ENCODE results near the gene ZNF426.
A peak's percentile ranks its signal among the peaks of the same experiment; 100 is the strongest.
"Not testable (repeated sequence)": the region's sequence is repeated elsewhere in the genome, so short reads cannot be mapped to it uniquely, and the experiment has no call there.

Gene ZNF426

DNA sequence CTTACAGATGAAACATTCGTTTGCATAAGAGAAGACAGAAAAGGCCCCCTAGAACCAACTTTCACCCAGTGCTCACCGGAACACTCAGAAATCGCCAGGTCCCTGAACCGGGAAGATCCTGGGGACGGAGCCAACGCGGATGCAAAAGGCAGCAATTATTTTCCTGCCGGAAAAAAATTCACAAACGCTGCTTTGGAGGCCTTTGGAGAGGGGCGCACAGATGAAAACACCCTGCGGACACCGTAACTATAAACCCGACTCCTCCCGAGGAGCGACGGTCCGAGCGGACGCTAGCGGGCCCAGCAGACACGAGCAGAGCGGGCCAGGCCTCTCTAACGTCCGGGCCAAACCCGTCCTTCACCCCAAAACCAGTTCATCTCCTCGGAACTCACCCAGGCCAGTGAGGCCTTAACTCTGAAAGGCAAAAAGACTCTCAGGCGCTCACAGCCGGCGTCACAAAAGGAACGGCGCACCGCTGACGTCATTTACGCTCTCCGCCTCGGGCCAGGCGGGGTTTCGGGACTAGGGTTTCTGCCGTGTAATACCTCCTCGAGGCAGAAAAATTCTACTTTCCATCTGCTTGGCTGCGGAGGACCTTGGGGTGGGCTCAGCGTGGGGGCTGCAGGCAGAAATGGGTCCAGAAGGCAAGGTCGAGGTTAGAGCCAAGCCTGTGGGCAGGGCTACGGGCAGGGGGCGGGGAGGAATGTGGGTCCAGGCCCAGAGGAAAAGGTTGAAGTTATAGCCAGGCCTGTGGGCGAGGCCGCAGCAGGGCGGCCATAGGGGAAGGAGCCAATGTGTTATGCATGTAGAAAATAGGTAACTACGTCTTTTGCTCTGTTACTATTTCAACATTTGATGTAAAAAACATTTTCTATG lies at the start of gene ZNF426:
Gene ZNF426, minus strand, starts transcription at position 463 of the 876 bp plus-strand sequence. CDS start 2,413 bp downstream, outside the sequence.
- Histone ChIP-seq H3K36me3 (ENCODE audit: control insufficient read depth, insufficient read depth, low read length) (peaks cover 11% of the 10 kb centered on the region), H3K4me3 (replicated peaks; ENCODE audit: low read depth, low read length) (peak within 1 kb of the TSS; percentile 88), H3K27me3 (replicated peaks; ENCODE audit: control insufficient read depth, insufficient read depth, low read length) (no peaks in the 10 kb centered on the region)
- TF ChIP-seq CTCF (IDR thresholded peaks at IDR 0.05; ENCODE audit: insufficient read depth, low read length, poor library complexity, severe bottlenecking): no peak
- DNase-seq (ENCODE audit: extremely low read depth, insufficient read length): peak; percentile 87

GRCh38 chr19:9586764-9587163 lies 48.3 kb upstream of the ZNF426 start:
- Histone ChIP-seq H3K36me3 (ENCODE audit: control insufficient read depth, insufficient read depth, low read length) (no peaks in the 10 kb centered on the region), H3K4me3 (replicated peaks; ENCODE audit: low read depth, low read length) (no peak overlapping the region), H3K27me3 (replicated peaks; ENCODE audit: control insufficient read depth, insufficient read depth, low read length) (no peaks in the 10 kb centered on the region)
- no peak for DNase-seq (ENCODE audit: extremely low read depth, insufficient read length)
- peak; percentile 75 for TF ChIP-seq CTCF (IDR thresholded peaks at IDR 0.05; ENCODE audit: insufficient read depth, low read length, poor library complexity, severe bottlenecking)

GRCh38 chr19:9584073-9584833 lies 45.8 kb upstream of the ZNF426 start, which contains the start of gene ZNF121:
Gene ZNF121 (minus strand): TSS chr19:9584504. CDS start chr19:9568097, 16,407 bp downstream.
- no peak for TF ChIP-seq CTCF (IDR thresholded peaks at IDR 0.05; ENCODE audit: insufficient read depth, low read length, poor library complexity, severe bottlenecking)
- peak within 1 kb of the TSS; percentile 67 for H3K4me3 ChIP-seq (replicated peaks; ENCODE audit: low read depth, low read length)

GRCh38 chr19:9582081-9582725 lies 43.8 kb upstream of the ZNF426 start:
- not testable (repeated sequence) for DNase-seq (ENCODE audit: extremely low read depth, insufficient read length); H3K36me3 ChIP-seq (ENCODE audit: control insufficient read depth, insufficient read depth, low read length); H3K4me3 ChIP-seq (replicated peaks; ENCODE audit: low read depth, low read length); H3K27me3 ChIP-seq (replicated peaks; ENCODE audit: control insufficient read depth, insufficient read depth, low read length)

More at GRCh38 chr19:9584073-9584833, 45.8 kb upstream of the ZNF426 start, which contains the start of gene ZNF121:
- Histone ChIP-seq H3K36me3 (ENCODE audit: control insufficient read depth, insufficient read depth, low read length) (peaks cover 1% of the 10 kb centered on the region; the same call in 1 of the 2 replicates), H3K27me3 (replicated peaks; ENCODE audit: control insufficient read depth, insufficient read depth, low read length) (no peaks in the 10 kb centered on the region)
- DNase-seq (ENCODE audit: extremely low read depth, insufficient read length): peak; percentile 91

GRCh38 chr19:9580728-9581127 lies 42.3 kb upstream of the ZNF426 start:
- Histone ChIP-seq H3K36me3 (ENCODE audit: control insufficient read depth, insufficient read depth, low read length) (peaks cover 3% of the 10 kb centered on the region), H3K27me3 (replicated peaks; ENCODE audit: control insufficient read depth, insufficient read depth, low read length) (no peaks in the 10 kb centered on the region), H3K4me3 (replicated peaks; ENCODE audit: low read depth, low read length) (no peak overlapping the region)
- no peak for DNase-seq (ENCODE audit: extremely low read depth, insufficient read length)
- TF ChIP-seq CTCF (IDR thresholded peaks at IDR 0.05; ENCODE audit: insufficient read depth, low read length, poor library complexity, severe bottlenecking): no peak
